GM12892 (cell line): ENCODE data around the gene FOXO3.

Experiments used
- POLR2A ChIP-seq: IDR thresholded peaks from 2 replicates; pipeline ENCODE4 v1.6.1; 2011; ENCODE audit warnings: low read depth, low read length, control low read depth
- POLR2AphosphoS5 ChIP-seq: IDR thresholded peaks from 2 replicates; pipeline ENCODE4 v1.6.1; 2011; ENCODE audit warnings: low read depth, low read length, control low read depth

DNA sequence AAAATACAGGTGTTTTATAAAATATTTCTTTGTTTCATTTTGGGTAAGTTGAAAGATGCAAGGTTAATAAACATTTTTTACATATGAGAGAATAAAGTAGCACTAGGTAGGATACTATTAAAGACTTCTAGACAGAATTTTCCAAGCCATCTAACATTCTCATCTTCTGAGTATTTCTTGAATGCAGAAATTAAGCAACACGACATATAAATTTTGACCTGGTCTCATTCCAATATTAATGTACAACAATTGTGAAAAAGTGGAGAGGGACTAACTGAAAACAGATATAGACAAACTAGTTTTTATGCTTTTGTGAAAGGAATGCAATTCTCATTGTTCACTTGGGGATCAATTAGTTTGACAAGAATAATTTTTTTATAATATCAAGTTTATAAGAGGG, 11.5 kb upstream of the FOXO3 start:
- TF ChIP-seq POLR2A (no peak), POLR2AphosphoS5 (no peak)
